ENCODE measurements around the gene PPP1R18.

The PPP1R18 gene

GRCh38 chr6:30690403-30691207 lies 4.2 kb upstream of the PPP1R18 start, which contains the start of gene NRM:
Gene NRM, minus strand, starts transcription at chr6:30690984. Its CDS starts 10 bp downstream, at chr6:30690974.
- Histone ChIP-seq H3K9ac (ENCODE audit: low read length) (peak within 1 kb of the TSS; percentile 75), H3K9me3 (ENCODE audit: insufficient read depth, low read length) (no peaks in the 10 kb centered on the region), H3K4me1 (ENCODE audit: low read length) (peaks cover 27% of the 10 kb centered on the region), H3K27me3 (ENCODE audit: low read depth, low read length) (no peaks in the 10 kb centered on the region), H3K4me2 (ENCODE audit: low read length) (peak within 1 kb of the TSS; percentile 87), H3K36me3 (replicated peaks; ENCODE audit: low read depth, low read length) (no peaks in the 10 kb centered on the region), H4K20me1 (ENCODE audit: insufficient read depth, low read length) (no peaks in the 10 kb centered on the region), H2AFZ (ENCODE audit: low read depth, low read length) (peak within 1 kb of the TSS; percentile 83), H3K4me3 (ENCODE audit: low read length) (peak within 1 kb of the TSS; percentile 94), H3K27ac (ENCODE audit: low read length) (peak within 1 kb of the TSS; percentile 43), H3K79me2 (ENCODE audit: low read length) (peaks cover 8% of the 10 kb centered on the region)
- TF ChIP-seq CTCF (IDR thresholded peaks at IDR 0.05; ENCODE audit: low read depth, low read length) (no peak), EZH2phosphoT487 (IDR thresholded peaks at IDR 0.05; ENCODE audit: low read depth) (no peak)

GRCh38 chr6:30689985-30690384 lies 3.5 kb upstream of the PPP1R18 start:
- Histone ChIP-seq H3K27me3 (ENCODE audit: low read depth, low read length) (no peaks in the 10 kb centered on the region), H3K4me3 (ENCODE audit: low read length) (peak overlapping the region; percentile 94), H3K36me3 (replicated peaks; ENCODE audit: low read depth, low read length) (no peaks in the 10 kb centered on the region), H4K20me1 (ENCODE audit: insufficient read depth, low read length) (no peaks in the 10 kb centered on the region), H3K27ac (ENCODE audit: low read length) (no peak overlapping the region), H3K79me2 (ENCODE audit: low read length) (peaks cover 14% of the 10 kb centered on the region), H2AFZ (ENCODE audit: low read depth, low read length) (no peak overlapping the region), H3K9ac (ENCODE audit: low read length) (peak overlapping the region; percentile 75), H3K4me1 (ENCODE audit: low read length) (peaks cover 28% of the 10 kb centered on the region), H3K9me3 (ENCODE audit: insufficient read depth, low read length) (no peaks in the 10 kb centered on the region), H3K4me2 (ENCODE audit: low read length) (peak overlapping the region; percentile 87)
- TF ChIP-seq EZH2phosphoT487 (IDR thresholded peaks at IDR 0.05; ENCODE audit: low read depth) (no peak), CTCF (IDR thresholded peaks at IDR 0.05; ENCODE audit: low read depth, low read length) (no peak)

GRCh38 chr6:30689022-30689865 lies 2.8 kb upstream of the PPP1R18 start:
- no peaks in the 10 kb centered on the region for H3K36me3 ChIP-seq (replicated peaks; ENCODE audit: low read depth, low read length)
- no peak overlapping the region for H3K4me3 ChIP-seq (ENCODE audit: low read length)
- TF ChIP-seq CTCF (IDR thresholded peaks at IDR 0.05; ENCODE audit: low read depth, low read length) (no peak), EZH2phosphoT487 (IDR thresholded peaks at IDR 0.05; ENCODE audit: low read depth) (no peak)
- H3K4me2 ChIP-seq (ENCODE audit: low read length) = peak overlapping the region; percentile 87
- peaks cover 30% of the 10 kb centered on the region for H3K4me1 ChIP-seq (ENCODE audit: low read length)
- no peak overlapping the region for H2AFZ ChIP-seq (ENCODE audit: low read depth, low read length)
- no peaks in the 10 kb centered on the region for H3K27me3 ChIP-seq (ENCODE audit: low read depth, low read length)
- no peaks in the 10 kb centered on the region for H3K9me3 ChIP-seq (ENCODE audit: insufficient read depth, low read length)
- no peak overlapping the region for H3K27ac ChIP-seq (ENCODE audit: low read length)
- H3K9ac ChIP-seq (ENCODE audit: low read length) = no peak overlapping the region
- peaks cover 22% of the 10 kb centered on the region for H3K79me2 ChIP-seq (ENCODE audit: low read length)
- H4K20me1 ChIP-seq (ENCODE audit: insufficient read depth, low read length) = no peaks in the 10 kb centered on the region

- Histone ChIP-seq H3K27ac (ENCODE audit: low read length) (no peak overlapping the region), H3K9me3 (ENCODE audit: insufficient read depth, low read length) (no peaks in the 10 kb centered on the region), H3K4me1 (ENCODE audit: low read length) (peaks cover 30% of the 10 kb centered on the region), H2AFZ (ENCODE audit: low read depth, low read length) (no peak overlapping the region), H3K36me3 (replicated peaks; ENCODE audit: low read depth, low read length) (no peaks in the 10 kb centered on the region), H3K27me3 (ENCODE audit: low read depth, low read length) (no peaks in the 10 kb centered on the region), H4K20me1 (ENCODE audit: insufficient read depth, low read length) (no peaks in the 10 kb centered on the region), H3K4me2 (ENCODE audit: low read length) (no peak overlapping the region), H3K79me2 (ENCODE audit: low read length) (peaks cover 28% of the 10 kb centered on the region), H3K4me3 (ENCODE audit: low read length) (no peak overlapping the region), H3K9ac (ENCODE audit: low read length) (no peak overlapping the region)
- no peak for TF ChIP-seq CTCF (IDR thresholded peaks at IDR 0.05; ENCODE audit: low read depth, low read length)
- no peak for TF ChIP-seq EZH2phosphoT487 (IDR thresholded peaks at IDR 0.05; ENCODE audit: low read depth)
Measured at GRCh38 chr6:30688569-30688968, 2.1 kb upstream of the PPP1R18 start.
